RWPE2 (cell line): ENCODE results near the gene EDIL3.

Experiments
- ATAC-seq: fragments of 200-7000 bp; cut with Tn5 transposase; 3 replicates; pipeline ENCODE4 v1.9.1; 2021; ENCODE audit warnings: low read depth
- DNase-seq: peaks from one replicate; pipeline ENCODE4 v3.0.0-alpha.2; 2020; ENCODE audit warnings: low spot score
- H3K27ac ChIP-seq: fragments of 450-650 bp; 2 replicates; pipeline ENCODE4 v1.5.1; 2017; ENCODE audit warnings: mild to moderate bottlenecking; ENCODE audit not compliant: poor library complexity, severe bottlenecking
- H3K27me3 ChIP-seq: fragments of 250-450 bp; sonication (Bioruptor Pico); 2 replicates; pipeline ENCODE4 v1.5.1; 2021; ENCODE audit warnings: mild to moderate bottlenecking, moderate library complexity; ENCODE audit not compliant: insufficient read depth, poor library complexity, severe bottlenecking
- H3K36me3 ChIP-seq: fragments of 250-450 bp; sonication (Bioruptor Pico); 2 replicates; pipeline ENCODE4 v1.5.1; 2020; ENCODE audit warnings: low read depth, mild to moderate bottlenecking, moderate library complexity
- H3K4me1 ChIP-seq: fragments of 250-450 bp; sonication (Bioruptor Pico); 2 replicates; pipeline ENCODE4 v1.5.1; 2021; ENCODE audit warnings: mild to moderate bottlenecking, moderate library complexity; ENCODE audit not compliant: insufficient read depth, poor library complexity, severe bottlenecking
- H3K4me3 ChIP-seq: fragments of 250-450 bp; sonication (Bioruptor Pico); 2 replicates; pipeline ENCODE4 v1.5.1; 2021; ENCODE audit warnings: mild to moderate bottlenecking, moderate library complexity; ENCODE audit not compliant: severe bottlenecking
- H3K9me3 ChIP-seq: fragments of 250-450 bp; sonication (Bioruptor Pico); 2 replicates; pipeline ENCODE4 v1.5.1; 2021; ENCODE audit warnings: mild to moderate bottlenecking, moderate library complexity; ENCODE audit not compliant: severe bottlenecking
- CTCF ChIP-seq: fragments of 450-650 bp; IDR thresholded peaks from one replicate; pipeline ENCODE4 v1.5.1; 2017; ENCODE audit warnings: mild to moderate bottlenecking, moderate library complexity; ENCODE audit not compliant: poor library complexity, severe bottlenecking

The EDIL3 gene

GRCh38 chr5:84149094-84149493 is 235.6 kb downstream of the EDIL3 start:
- Histone ChIP-seq H3K27ac (no peak overlapping the region), H3K36me3 (no peaks in the 10 kb centered on the region), H3K4me1 (no peaks in the 10 kb centered on the region), H3K9me3 (no peaks in the 10 kb centered on the region), H3K4me3 (no peak overlapping the region), H3K27me3 (peaks cover 12% of the 10 kb centered on the region)
- TF ChIP-seq CTCF, result no peak
- DNase-seq, result no peak
- no peak for ATAC-seq

GRCh38 chr5:84148651-84149050 is 236.0 kb downstream of the EDIL3 start:
- H3K36me3 ChIP-seq, result no peaks in the 10 kb centered on the region
- DNase-seq, result no peak
- ATAC-seq, result no peak
- no peak overlapping the region for H3K27ac ChIP-seq
- TF ChIP-seq CTCF, result no peak
- H3K27me3 ChIP-seq, result peaks cover 13% of the 10 kb centered on the region
- H3K4me1 ChIP-seq, result no peaks in the 10 kb centered on the region
- no peak overlapping the region for H3K4me3 ChIP-seq
- H3K9me3 ChIP-seq, result no peaks in the 10 kb centered on the region

DNA sequence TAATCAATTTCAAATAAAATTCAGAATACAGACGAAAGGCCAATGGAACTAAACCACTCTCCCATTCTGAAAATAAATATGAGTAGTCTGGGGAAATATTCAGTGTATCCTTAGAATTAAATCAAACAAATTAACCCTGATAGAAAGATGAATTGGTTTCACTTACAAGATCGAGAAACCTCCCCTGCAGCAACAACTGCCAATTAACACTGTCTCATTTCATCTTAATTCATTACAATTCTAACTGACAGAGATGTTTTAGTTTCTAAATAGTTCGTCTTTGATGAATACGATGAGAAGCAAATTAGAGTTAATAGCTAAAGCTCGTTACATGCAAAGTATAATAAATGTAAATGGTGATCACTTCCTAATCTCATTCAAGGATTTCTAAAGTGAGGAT is 247.1 kb downstream of the EDIL3 start:
- Histone ChIP-seq H3K4me1 (no peaks in the 10 kb centered on the region), H3K9me3 (no peaks in the 10 kb centered on the region), H3K4me3 (no peak overlapping the region), H3K36me3 (no peaks in the 10 kb centered on the region), H3K27me3 (peaks cover 10% of the 10 kb centered on the region), H3K27ac (no peak overlapping the region)
- DNase-seq (no peak), ATAC-seq (no peak)
- no peak for TF ChIP-seq CTCF

DNA sequence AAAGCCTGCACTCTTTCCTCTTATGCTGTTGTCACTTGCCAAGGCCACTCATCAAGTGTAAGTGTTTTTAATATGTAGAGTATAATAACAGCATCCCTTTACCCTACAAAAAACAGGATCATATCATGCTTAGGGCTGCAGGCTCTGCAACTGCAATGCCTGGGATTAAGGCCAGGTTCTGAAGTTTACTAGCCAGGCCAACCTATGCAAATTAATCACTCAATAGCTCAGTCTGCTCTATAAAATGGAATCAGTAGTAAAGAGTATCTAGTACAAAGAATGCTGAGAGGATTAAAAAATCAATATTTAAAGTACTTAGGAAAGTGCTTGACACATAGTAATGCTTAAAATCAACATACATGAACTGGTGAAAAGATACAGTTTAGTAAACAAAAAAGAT is 253.3 kb downstream of the EDIL3 start:
- DNase-seq (no peak), ATAC-seq (no peak)
- H3K27ac ChIP-seq, result no peak overlapping the region
- no peaks in the 10 kb centered on the region for H3K4me1 ChIP-seq
- no peak overlapping the region for H3K4me3 ChIP-seq
- no peak for TF ChIP-seq CTCF
- H3K27me3 ChIP-seq, result peaks cover 10% of the 10 kb centered on the region
- H3K9me3 ChIP-seq, result no peaks in the 10 kb centered on the region
- no peaks in the 10 kb centered on the region for H3K36me3 ChIP-seq

DNA sequence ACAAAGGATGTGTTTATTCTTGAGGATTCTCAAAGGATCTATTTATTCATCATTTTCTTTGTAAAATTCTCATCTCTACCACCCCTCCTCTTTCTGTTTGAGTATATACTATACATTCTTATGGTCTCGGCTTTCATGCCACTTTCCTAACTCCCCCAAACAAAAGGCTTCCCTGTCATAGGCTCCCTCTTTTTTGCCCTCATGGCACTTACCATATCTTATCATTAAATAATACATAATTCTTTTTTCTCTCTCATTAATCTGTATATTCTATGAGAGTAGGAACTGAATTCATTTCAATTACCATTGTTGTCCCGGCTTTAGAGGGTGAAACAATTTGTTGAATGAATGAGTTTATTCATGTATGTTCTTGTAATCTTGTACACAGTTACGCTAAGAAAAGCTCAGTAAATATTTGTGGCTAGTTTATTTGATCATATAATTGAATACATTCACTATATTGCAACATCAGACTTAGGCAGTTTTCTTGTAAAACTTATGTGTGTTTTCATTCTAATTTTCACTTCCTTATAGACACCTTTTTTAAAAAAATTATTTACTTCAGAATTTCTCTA is 254.6 kb downstream of the EDIL3 start:
- no peak for TF ChIP-seq CTCF
- peaks cover 10% of the 10 kb centered on the region for H3K27me3 ChIP-seq
- no peaks in the 10 kb centered on the region for H3K9me3 ChIP-seq
- DNase-seq, result no peak
- H3K36me3 ChIP-seq, result no peaks in the 10 kb centered on the region
- no peaks in the 10 kb centered on the region for H3K4me1 ChIP-seq
- H3K4me3 ChIP-seq, result no peak overlapping the region
- no peak overlapping the region for H3K27ac ChIP-seq
- no peak for ATAC-seq
